GM21576 (cell line): ENCODE results near the gene DIP2C.
"Not testable (repeated sequence)": the region's sequence is repeated elsewhere in the genome, so short reads cannot be mapped to it uniquely, and the experiment has no call there.

ENCODE experiments used
- ATAC-seq: cut with Tn5 transposase; IDR thresholded peaks from one replicate; pipeline ENCODE4 v1.9.1; 2021; ENCODE audit warnings: mild to moderate bottlenecking, moderate library complexity; ENCODE audit not compliant: unreplicated experiment

DIP2C gene

GRCh38 chr10:644076-644942 lies 45.2 kb downstream of the DIP2C start:
- ATAC-seq = no peak

GRCh38 chr10:642186-642890 lies 47.1 kb downstream of the DIP2C start:
- ATAC-seq = no peak

GRCh38 chr10:641149-642010 lies 48.1 kb downstream of the DIP2C start:
- ATAC-seq = no peak

- no peak for ATAC-seq
These were observed 48.8 kb downstream of the DIP2C start for GRCh38 chr10:640673-641045.

- no peak for ATAC-seq
These were observed 49.5 kb downstream of the DIP2C start for GRCh38 chr10:639751-640672.

GRCh38 chr10:639001-639750 lies 50.3 kb downstream of the DIP2C start:
- ATAC-seq = no peak

- no peak for ATAC-seq
These were observed 51.7 kb downstream of the DIP2C start for GRCh38 chr10:637771-638195.

GRCh38 chr10:637221-637620 lies 52.2 kb downstream of the DIP2C start:
- ATAC-seq = no peak

- no peak for ATAC-seq
These were observed 52.7 kb downstream of the DIP2C start for GRCh38 chr10:636769-637168.

- ATAC-seq = no peak
These were observed 53.3 kb downstream of the DIP2C start for GRCh38 chr10:636016-636730.

GRCh38 chr10:635088-635861 lies 54.2 kb downstream of the DIP2C start:
- ATAC-seq = no peak

- ATAC-seq = no peak
These were observed 55.2 kb downstream of the DIP2C start for GRCh38 chr10:634256-634655.

GRCh38 chr10:633279-634245 lies 55.9 kb downstream of the DIP2C start:
- no peak for ATAC-seq

GRCh38 chr10:632807-633177 lies 56.7 kb downstream of the DIP2C start:
- ATAC-seq = not testable (repeated sequence)

- ATAC-seq = not testable (repeated sequence)
These were observed 57.2 kb downstream of the DIP2C start for GRCh38 chr10:632155-632806.

GRCh38 chr10:631266-631665 lies 58.2 kb downstream of the DIP2C start:
- no peak for ATAC-seq
